ENCODE data around the gene CORO1C. TPM values are rescaled to one million over a fixed set of nuclear protein-coding genes. Genes with fewer than 3 reads are reported as not detected.

CORO1C gene
- total and polyA plus RNA-seq, 9 of the 15 experiments (the other 6 are each of a cell fraction or from before 2014, with no cell fraction given): 55.2 to 280 (median 150) TPM

DNA sequence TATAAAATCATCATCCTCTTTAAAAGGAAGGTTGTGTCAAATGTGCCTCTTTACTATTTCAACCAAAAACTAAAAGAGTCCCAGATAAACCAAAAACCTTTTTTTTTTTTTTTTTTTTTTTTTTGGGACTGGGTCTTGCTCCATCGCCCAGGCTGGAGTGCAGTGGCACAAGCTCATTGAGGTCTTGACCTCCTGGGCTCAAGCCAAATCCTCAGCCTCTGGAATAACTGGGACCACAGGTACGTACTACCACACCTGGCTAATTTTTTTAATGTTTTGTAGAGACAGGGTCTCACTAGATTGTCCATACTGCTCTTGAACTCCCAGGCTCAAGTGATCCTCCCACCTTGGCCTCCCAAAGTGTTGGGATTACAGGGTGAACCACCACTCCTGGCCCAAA, 81.2 kb downstream of the CORO1C start:
- H4K20me1 ChIP-seq (replicated peaks; ENCODE audit: control insufficient read depth, insufficient read depth, low read length): 0 out of 2 replicates have a peak, but pooled peaks cover 2% of the 10 kb centered on the region
- H3K4me2 ChIP-seq (ENCODE audit: insufficient read depth, low read length): no peak overlapping the region
- H3K27ac ChIP-seq (ENCODE audit: extremely low read depth, low read depth, low read length): no peak overlapping the region
- ATAC-seq (no peak), FAIRE-seq (no peak), DNase-seq (ENCODE audit: extremely low read depth in 1 of 4, low spot score in 3 of 4) (no peak)
- TF ChIP-seq POLR2AphosphoS2 (IDR thresholded peaks at IDR 0.05; ENCODE audit: low read length) (0 out of 2 replicates have a peak, but pooled peaks have one; percentile 20), ZNF175 (CRISPR knock-in tag; IDR thresholded peaks at IDR 0.05; ENCODE audit: low read depth) (no peak), C11orf30 (IDR thresholded peaks at IDR 0.05; ENCODE audit: low read depth) (no peak), NR2C2 (CRISPR knock-in tag; IDR thresholded peaks at IDR 0.05) (no peak), NR2C2 (tag; IDR thresholded peaks at IDR 0.05) (no peak)
- H3K27me3 ChIP-seq (ENCODE audit: control insufficient read depth in 2 of 2, insufficient read depth in 2 of 2, low read length in 2 of 2): no peaks in the 10 kb centered on the region
- in situ Hi-C loops (cut with MboI) (no loop called here), intact Hi-C loops (cut with micrococcal nuclease) (no loop called here)
- BruUV-seq (replicated peaks): no TSS peak
- no peak overlapping the region for H3K4me3 ChIP-seq
- peaks cover 0 to 2% of the 10 kb centered on the region in 2 experiments; a peak in 1 of 5 replicates for H3K4me1 ChIP-seq (replicated peaks in 1 of 2; ENCODE audit: control insufficient read depth in 2 of 2, insufficient read depth in 2 of 2, low read length in 2 of 2)
- no peak overlapping the region for H3K9ac ChIP-seq (ENCODE audit: insufficient read depth in 1 of 2, low read depth in 2 of 2, low read length in 2 of 2)
- ChIA-PET CTCF (ENCODE audit: low intra/inter-chr PET ratio) (no interaction called here), POLR2A (interaction anchor here (0.7 to 1.4 kb wide), 2 partner anchors 12 to 120 kb away, joined by 3 read pairs; no protein-coding TSS in a partner anchor)
- 83% methylated on average over 1 of the region's 2 CpGs for WGBS (ENCODE audit: insufficient coverage, low coverage, missing lambda C conversion rate)
- H3K79me2 ChIP-seq (ENCODE audit: control insufficient read depth, insufficient read depth, low read length): no peaks in the 10 kb centered on the region
- no peak overlapping the region for H2AFZ ChIP-seq (ENCODE audit: low read depth, low read length)
- peaks cover 94% of the 10 kb centered on the region for H3K36me3 ChIP-seq (ENCODE audit: control insufficient read depth, insufficient read depth, low read length)
- no peaks in the 10 kb centered on the region for H3K9me3 ChIP-seq (replicated peaks; ENCODE audit: control insufficient read depth, insufficient read depth, low read depth, low read length)
- no peaks in the 10 kb centered on the region for H3K9me1 ChIP-seq (ENCODE audit: control insufficient read depth, insufficient read depth, low read length)

DNA sequence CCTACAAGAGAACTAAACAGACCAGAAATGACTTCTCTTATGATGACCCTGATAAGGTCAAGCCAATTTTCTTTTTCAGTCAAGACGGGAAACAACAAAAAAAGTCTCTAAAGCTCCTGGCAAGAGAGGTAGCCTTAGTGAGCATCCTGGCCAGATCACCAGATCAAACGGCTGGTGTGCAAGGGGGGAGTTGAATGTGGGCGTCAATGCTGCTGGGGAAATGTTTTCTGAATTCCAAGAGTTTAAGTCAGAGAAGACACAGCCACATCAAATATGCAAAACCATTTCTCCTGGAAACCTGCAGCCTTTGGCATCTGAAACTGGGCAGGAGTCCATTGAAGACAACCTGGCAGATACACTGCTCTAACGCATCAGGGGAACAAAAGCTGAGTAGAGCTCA, 81.6 kb downstream of the CORO1C start:
- no peaks in the 10 kb centered on the region for H3K9me1 ChIP-seq (ENCODE audit: control insufficient read depth, insufficient read depth, low read length)
- no peaks in the 10 kb centered on the region for H3K27me3 ChIP-seq (ENCODE audit: control insufficient read depth in 2 of 2, insufficient read depth in 2 of 2, low read length in 2 of 2)
- H4K20me1 ChIP-seq (replicated peaks; ENCODE audit: control insufficient read depth, insufficient read depth, low read length): 0 out of 2 replicates have a peak, but pooled peaks cover 2% of the 10 kb centered on the region
- no peak for ATAC-seq
- BruUV-seq (replicated peaks): no TSS peak
- H3K36me3 ChIP-seq (ENCODE audit: control insufficient read depth, insufficient read depth, low read length): peaks cover 98% of the 10 kb centered on the region
- no peaks in the 10 kb centered on the region for H3K9me3 ChIP-seq (replicated peaks; ENCODE audit: control insufficient read depth, insufficient read depth, low read depth, low read length)
- H3K27ac ChIP-seq (ENCODE audit: extremely low read depth, low read depth, low read length): no peak overlapping the region
- DNase-seq (ENCODE audit: extremely low read depth in 1 of 4, low spot score in 3 of 4): no peak
- no peak overlapping the region for H3K9ac ChIP-seq (ENCODE audit: insufficient read depth in 1 of 2, low read depth in 2 of 2, low read length in 2 of 2)
- WGBS (ENCODE audit: insufficient coverage, low coverage, missing lambda C conversion rate): 66% methylated on average over 4 of the region's 4 CpGs
- no peak overlapping the region for H2AFZ ChIP-seq (ENCODE audit: low read depth, low read length)
- in situ Hi-C loops (cut with MboI) (no loop called here), intact Hi-C loops (cut with micrococcal nuclease) (no loop called here)
- H3K4me2 ChIP-seq (ENCODE audit: insufficient read depth, low read length): no peak overlapping the region
- FAIRE-seq: no peak
- H3K4me1 ChIP-seq (replicated peaks in 1 of 2; ENCODE audit: control insufficient read depth in 2 of 2, insufficient read depth in 2 of 2, low read length in 2 of 2): peaks cover 0 to 2% of the 10 kb centered on the region in 2 experiments; a peak in 1 of 5 replicates
- no peak overlapping the region for H3K4me3 ChIP-seq
- H3K79me2 ChIP-seq (ENCODE audit: control insufficient read depth, insufficient read depth, low read length): no peaks in the 10 kb centered on the region
- ChIA-PET CTCF (ENCODE audit: low intra/inter-chr PET ratio) (no interaction called here), POLR2A (interaction anchor here (0.7 to 1.4 kb wide), 2 partner anchors 12 to 120 kb away, joined by 3 read pairs; no protein-coding TSS in a partner anchor)
- TF ChIP-seq RBM17 (IDR thresholded peaks at IDR 0.05; ENCODE audit: borderline replicate concordance, low read depth, low read length) (no peak), MYC (IDR thresholded peaks at IDR 0.05; ENCODE audit: low read depth, low read length) (no peak), MYC (CRISPR knock-in tag; IDR thresholded peaks at IDR 0.05; ENCODE audit: borderline replicate concordance, low read depth) (no peak), ZNF121 (CRISPR knock-in tag; conservative IDR thresholded peaks at IDR 0.05) (no peak), CREBBP (IDR thresholded peaks at IDR 0.05; ENCODE audit: low read depth, low read length) (no peak), RFX5 (IDR thresholded peaks at IDR 0.05; ENCODE audit: low read depth, low read length) (no peak), STAG1 (CRISPR knock-in tag; IDR thresholded peaks at IDR 0.05; ENCODE audit: borderline replicate concordance) (no peak), NRF1 (conservative IDR thresholded peaks at IDR 0.05 in 1 of 2, IDR thresholded peaks at IDR 0.05 in 1 of 2) (no peak), FUS (optimal IDR thresholded peaks at IDR 0.05; ENCODE audit: low read depth, low read length) (no peak), MXI1 (IDR thresholded peaks at IDR 0.05; ENCODE audit: low read depth, low read length) (no peak), BRCA1 (IDR thresholded peaks at IDR 0.05) (no peak), BRCA1 (CRISPR knock-in tag; IDR thresholded peaks at IDR 0.05) (no peak), EP400 (IDR thresholded peaks at IDR 0.05) (no peak)
